ENCODE data around the gene SIN3B.

Gene SIN3B

GRCh38 chr19:16834747-16835146 lies 5.5 kb downstream of the SIN3B start:
- no peak for TF ChIP-seq FOXP2 (optimal IDR thresholded peaks at IDR 0.05; ENCODE audit: borderline replicate concordance, extremely low read depth, extremely low read length, insufficient read depth)
- TF ChIP-seq TAF1 (IDR thresholded peaks at IDR 0.05; ENCODE audit: borderline replicate concordance, insufficient read depth, low read length) = no peak
- TF ChIP-seq REST (IDR thresholded peaks at IDR 0.05; ENCODE audit: insufficient read depth in 1 of 2, low read depth in 2 of 2, low read length in 2 of 2) = no peak
- no peak for TF ChIP-seq POLR2AphosphoS5 (IDR thresholded peaks at IDR 0.05; ENCODE audit: low read depth, low read length)
- no peak for TF ChIP-seq SIN3A (IDR thresholded peaks at IDR 0.05; ENCODE audit: borderline replicate concordance, insufficient read depth, low read length)

- TF ChIP-seq SIN3A (IDR thresholded peaks at IDR 0.05; ENCODE audit: borderline replicate concordance, insufficient read depth, low read length) = no peak
- TF ChIP-seq POLR2AphosphoS5 (IDR thresholded peaks at IDR 0.05; ENCODE audit: low read depth, low read length) = no peak
- no peak for TF ChIP-seq FOXP2 (optimal IDR thresholded peaks at IDR 0.05; ENCODE audit: borderline replicate concordance, extremely low read depth, extremely low read length, insufficient read depth)
- TF ChIP-seq REST (IDR thresholded peaks at IDR 0.05; ENCODE audit: insufficient read depth in 1 of 2, low read depth in 2 of 2, low read length in 2 of 2) = no peak
- TF ChIP-seq TAF1 (IDR thresholded peaks at IDR 0.05; ENCODE audit: borderline replicate concordance, insufficient read depth, low read length) = no peak
Observed at GRCh38 chr19:16836115-16837034, 7.2 kb downstream of the SIN3B start.

- TF ChIP-seq POLR2AphosphoS5 (IDR thresholded peaks at IDR 0.05; ENCODE audit: low read depth, low read length) (no peak), SIN3A (IDR thresholded peaks at IDR 0.05; ENCODE audit: borderline replicate concordance, insufficient read depth, low read length) (no peak), TAF1 (IDR thresholded peaks at IDR 0.05; ENCODE audit: borderline replicate concordance, insufficient read depth, low read length) (no peak)
Observed at GRCh38 chr19:16837035-16837362, 7.8 kb downstream of the SIN3B start.

GRCh38 chr19:16841391-16841926 lies 12.3 kb downstream of the SIN3B start:
- TF ChIP-seq POLR2AphosphoS5 (IDR thresholded peaks at IDR 0.05; ENCODE audit: low read depth, low read length) (no peak), SIN3A (IDR thresholded peaks at IDR 0.05; ENCODE audit: borderline replicate concordance, insufficient read depth, low read length) (no peak), TAF1 (IDR thresholded peaks at IDR 0.05; ENCODE audit: borderline replicate concordance, insufficient read depth, low read length) (no peak), REST (IDR thresholded peaks at IDR 0.05; ENCODE audit: insufficient read depth in 1 of 2, low read depth in 2 of 2, low read length in 2 of 2) (no peak), FOXP2 (optimal IDR thresholded peaks at IDR 0.05; ENCODE audit: borderline replicate concordance, extremely low read depth, extremely low read length, insufficient read depth) (no peak)

- TF ChIP-seq FOXP2 (optimal IDR thresholded peaks at IDR 0.05; ENCODE audit: borderline replicate concordance, extremely low read depth, extremely low read length, insufficient read depth) (no peak), TAF1 (IDR thresholded peaks at IDR 0.05; ENCODE audit: borderline replicate concordance, insufficient read depth, low read length) (no peak), POLR2AphosphoS5 (IDR thresholded peaks at IDR 0.05; ENCODE audit: low read depth, low read length) (no peak), REST (IDR thresholded peaks at IDR 0.05; ENCODE audit: insufficient read depth in 1 of 2, low read depth in 2 of 2, low read length in 2 of 2) (no peak), SIN3A (IDR thresholded peaks at IDR 0.05; ENCODE audit: borderline replicate concordance, insufficient read depth, low read length) (no peak)
Observed at GRCh38 chr19:16846901-16847300, 17.7 kb downstream of the SIN3B start.

Measured in PFSK-1 (cell line).